ENCODE data around the gene BCL11B.

BCL11B gene

GRCh38 chr14:99120526-99121318 is 151.3 kb downstream of the BCL11B start:
- Histone ChIP-seq H3K9ac (ENCODE audit: low read length in 2 of 2) (no peak overlapping the region), H3K27me3 (ENCODE audit: control insufficient read depth in 1 of 2, insufficient read depth in 2 of 2, low read length in 2 of 2) (peaks cover 14 to 30% of the 10 kb centered on the region in 2 donors), H3K9me3 (ENCODE audit: control insufficient read depth in 2 of 2, low read length in 2 of 2) (no peaks in the 10 kb centered on the region), H3K4me1 (ENCODE audit: control insufficient read depth, insufficient read depth, low read length) (no peaks in the 10 kb centered on the region), H3K36me3 (ENCODE audit: control insufficient read depth in 2 of 2, insufficient read depth in 2 of 2, low read length in 2 of 2) (no peaks in the 10 kb centered on the region), H3K27ac (ENCODE audit: low read length) (no peak overlapping the region), H3K4me3 (ENCODE audit: low read length in 2 of 2) (no peak overlapping the region)

- peaks cover 0 to 4% of the 10 kb centered on the region in 2 donors for H3K9me3 ChIP-seq (ENCODE audit: control insufficient read depth in 2 of 2, low read length in 2 of 2)
- no peaks in the 10 kb centered on the region for H3K4me1 ChIP-seq (ENCODE audit: control insufficient read depth, insufficient read depth, low read length)
- H3K4me3 ChIP-seq (ENCODE audit: low read length in 2 of 2): no peak overlapping the region
- no peak overlapping the region for H3K27ac ChIP-seq (ENCODE audit: low read length)
- H3K27me3 ChIP-seq (ENCODE audit: control insufficient read depth in 1 of 2, insufficient read depth in 2 of 2, low read length in 2 of 2): peaks cover 14 to 30% of the 10 kb centered on the region in 2 donors
- no peaks in the 10 kb centered on the region for H3K36me3 ChIP-seq (ENCODE audit: control insufficient read depth in 2 of 2, insufficient read depth in 2 of 2, low read length in 2 of 2)
- no peak overlapping the region for H3K9ac ChIP-seq (ENCODE audit: low read length in 2 of 2)
These were observed 152.2 kb downstream of the BCL11B start for GRCh38 chr14:99119554-99120525.

Measured in stomach smooth muscle (tissue), 2 donors.